ENCODE results near the gene SEC14L6. TPM values are rescaled to one million over a fixed set of nuclear protein-coding genes. Genes with fewer than 3 reads are reported as not detected.
"Not testable (repeated sequence)": the region's sequence is repeated elsewhere in the genome, so short reads cannot be mapped to it uniquely, and the experiment has no call there.

SEC14L6 gene
- not detected in 2 replicates for total RNA-seq (2014; rRNA removed; shearing (Covaris generic))
- not detected in 2 replicates for total RNA-seq (2022)
- not detected for Bru-seq, nascent RNA
- not detected for BruChase-seq, experiment 1, labeled RNA remaining after a 6-hour chase
- BruChase-seq, experiment 2, labeled RNA remaining after a 2-hour chase, result not detected
- long read RNA-seq, result 0 reads

DNA sequence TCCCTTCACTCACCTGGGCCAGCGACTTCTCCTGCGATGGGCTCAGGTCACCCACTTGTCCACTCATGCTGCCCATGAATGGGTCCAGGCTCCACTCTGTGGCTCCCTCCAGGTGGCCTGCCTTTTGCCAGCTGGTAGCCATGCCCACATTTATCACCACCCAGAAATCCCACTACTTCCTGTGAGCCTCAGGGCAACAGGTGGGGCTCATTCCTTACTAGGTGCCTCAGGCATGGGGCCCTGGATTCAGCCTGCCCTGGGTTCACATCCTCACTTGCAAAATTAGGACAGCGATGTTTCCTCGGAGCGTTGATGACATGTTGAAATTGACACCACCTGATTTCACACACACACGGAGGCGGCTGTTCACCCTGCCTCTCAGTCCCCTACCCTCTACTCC lies at the start of gene SEC14L6:
Gene SEC14L6, minus strand, starts transcription at position 126 of the 400 bp plus-strand sequence. Its CDS starts 59 bp downstream, at position 67.
- Histone ChIP-seq H2AFZ (ENCODE audit: low read length) (no peak within 1 kb of the TSS), H3K9me2 (ENCODE audit: insufficient read depth, low read length) (no peaks in the 10 kb centered on the region), H3K4me3 (ENCODE audit: low read depth, low read length, poor library complexity, severe bottlenecking) (no peak within 1 kb of the TSS), H3K36me3 (ENCODE audit: insufficient read depth, low read length) (no peaks in the 10 kb centered on the region), H3K4me2 (ENCODE audit: low read length) (no peak within 1 kb of the TSS), H3K27ac (ENCODE audit: low read depth, low read length, poor library complexity, severe bottlenecking) (no peak within 1 kb of the TSS), H3K9me3 (ENCODE audit: low read length) (no peaks in the 10 kb centered on the region), H4K20me1 (ENCODE audit: insufficient read depth, low read length) (no peaks in the 10 kb centered on the region), H3K79me2 (ENCODE audit: insufficient read depth, low read depth, low read length) (no peaks in the 10 kb centered on the region), H3K4me1 (ENCODE audit: insufficient read depth, low read length, poor library complexity, severe bottlenecking) (no peaks in the 10 kb centered on the region)
- intact Hi-C loops (cut with micrococcal nuclease; ENCODE audit: unreplicated experiment), result no loop called here
- DNase-seq (ENCODE audit: low spot score), result no peak
- POLR2A ChIA-PET, result no interaction called here
- TF ChIP-seq EZH2phosphoT487 (IDR thresholded peaks at IDR 0.05; ENCODE audit: borderline replicate concordance, low read depth, low read length), result no peak
- CTCF ChIA-PET (ENCODE audit: unreplicated experiment), result no interaction called here
- BruUV-seq (replicated peaks), result no TSS peak

GRCh38 chr22:30596199-30596598 lies 49.7 kb upstream of the SEC14L6 start:
- Histone ChIP-seq H3K4me2 (ENCODE audit: low read length) (no peak overlapping the region), H2AFZ (ENCODE audit: low read length) (no peak overlapping the region), H3K9me3 (ENCODE audit: low read length) (no peaks in the 10 kb centered on the region), H3K36me3 (ENCODE audit: insufficient read depth, low read length) (no peaks in the 10 kb centered on the region), H3K4me3 (ENCODE audit: low read depth, low read length, poor library complexity, severe bottlenecking) (no peak overlapping the region), H3K79me2 (ENCODE audit: insufficient read depth, low read depth, low read length) (peaks cover 5% of the 10 kb centered on the region), H3K9me2 (ENCODE audit: insufficient read depth, low read length) (no peaks in the 10 kb centered on the region), H3K27ac (ENCODE audit: low read depth, low read length, poor library complexity, severe bottlenecking) (no peak overlapping the region), H3K4me1 (ENCODE audit: insufficient read depth, low read length, poor library complexity, severe bottlenecking) (no peaks in the 10 kb centered on the region), H4K20me1 (ENCODE audit: insufficient read depth, low read length) (peaks cover 2% of the 10 kb centered on the region; the same call in 1 of the 2 replicates)
- BruUV-seq (replicated peaks), result no TSS peak
- intact Hi-C loops (cut with micrococcal nuclease; ENCODE audit: unreplicated experiment), result no loop called here
- DNase-seq (ENCODE audit: low spot score), result no peak
- ChIA-PET CTCF (ENCODE audit: unreplicated experiment) (no interaction called here), POLR2A (no interaction called here)
- no peak for TF ChIP-seq CTCF (conservative IDR thresholded peaks at IDR 0.05; ENCODE audit: low read length)
- TF ChIP-seq EZH2phosphoT487 (IDR thresholded peaks at IDR 0.05; ENCODE audit: borderline replicate concordance, low read depth, low read length), result no peak

GRCh38 chr22:30592360-30592713 lies 45.8 kb upstream of the SEC14L6 start:
- Histone ChIP-seq H4K20me1 (ENCODE audit: insufficient read depth, low read length) (peaks cover 17% of the 10 kb centered on the region; the same call in 1 of the 2 replicates), H3K4me2 (ENCODE audit: low read length) (peak overlapping the region; percentile 84), H3K4me3 (ENCODE audit: low read depth, low read length, poor library complexity, severe bottlenecking) (peak overlapping the region; percentile 95), H3K36me3 (ENCODE audit: insufficient read depth, low read length) (peaks cover 22% of the 10 kb centered on the region), H3K79me2 (ENCODE audit: insufficient read depth, low read depth, low read length) (peaks cover 23% of the 10 kb centered on the region), H3K4me1 (ENCODE audit: insufficient read depth, low read length, poor library complexity, severe bottlenecking) (peaks cover 11% of the 10 kb centered on the region)
- H3K9me2 ChIP-seq (ENCODE audit: insufficient read depth, low read length); DNase-seq (ENCODE audit: low spot score); H2AFZ ChIP-seq (ENCODE audit: low read length); CTCF ChIA-PET (ENCODE audit: unreplicated experiment); H3K9me3 ChIP-seq (ENCODE audit: low read length); H3K27ac ChIP-seq (ENCODE audit: low read depth, low read length, poor library complexity, severe bottlenecking); BruUV-seq (replicated peaks): not testable (repeated sequence)
- intact Hi-C loops (cut with micrococcal nuclease; ENCODE audit: unreplicated experiment), result loop anchor here (5.0 kb wide), 1 partner anchor 490 kb away; the partner anchor contains the start of gene SMTN
- POLR2A ChIA-PET, result interaction anchor here (1.6 kb wide), 1 partner anchor 14 kb away, joined by 3 read pairs; no protein-coding TSS in a partner anchor
